Spleen (tissue), 11 donors: Measurements from ENCODE around the gene MRS2. TPM values are rescaled to one million over a fixed set of nuclear protein-coding genes. Genes with fewer than 3 reads are reported as not detected.

Experiments used
- DNase-seq: peaks from one replicate; pipeline ENCODE4 v3.0.0-alpha.2; 2020
- H3K27ac ChIP-seq, 8 donors: fragments of 200-600 bp; sonication (generic) in 7 of 8; 1 replicate in 4 of 8; 2 replicates in 4 of 8; pipeline versions ENCODE4 v1.5.0 to v1.8.0; 2016 to 2021; ENCODE audit warnings: inconsistent platforms in 4 of 8, mild to moderate bottlenecking in 4 of 8, moderate library complexity in 1 of 8
- H3K27me3 ChIP-seq, 7 donors: fragments of 200-600 bp; sonication (generic) in 6 of 7; replicated peaks in 1 of 7; 1 replicate in 4 of 7; 2 replicates in 3 of 7; pipeline versions ENCODE4 v1.5.0 to v1.8.0; 2016 to 2021; ENCODE audit warnings: inconsistent platforms in 3 of 7, mild to moderate bottlenecking in 1 of 7
- H3K36me3 ChIP-seq, 6 donors: fragments of 200-600 bp; sonication (generic) in 5 of 6; 1 replicate in 4 of 6; 2 replicates in 2 of 6; pipeline versions ENCODE4 v1.5.0 to v1.8.0; 2016 to 2021; ENCODE audit warnings: inconsistent platforms in 2 of 6
- H3K4me1 ChIP-seq, 6 donors: fragments of 200-600 bp; sonication (generic) in 5 of 6; 1 replicate in 3 of 6; 2 replicates in 3 of 6; pipeline versions ENCODE4 v1.5.0 to v1.8.0; 2016 to 2021; ENCODE audit warnings: inconsistent platforms in 3 of 6
- H3K4me3 ChIP-seq, 8 donors: fragments of 200-600 bp; sonication (generic) in 7 of 8; 1 replicate in 4 of 8; 2 replicates in 4 of 8; pipeline versions ENCODE4 v1.5.0 to v1.8.0; 2016 to 2021; ENCODE audit warnings: inconsistent platforms in 4 of 8, mild to moderate bottlenecking in 4 of 8, moderate library complexity in 2 of 8
- H3K9me3 ChIP-seq, 8 donors: fragments of 200-600 bp; sonication (generic) in 7 of 8; 1 replicate in 4 of 8; 2 replicates in 4 of 8; pipeline versions ENCODE4 v1.5.0 to v1.8.0; 2016 to 2021; ENCODE audit warnings: inconsistent platforms in 4 of 8
- CTCF ChIP-seq, 11 experiments: fragments of 200-600 bp in 7 of 11; fragments of 450-650 bp in 4 of 11; sonication (generic) in 4 of 11; IDR thresholded peaks in 8 of 11; conservative IDR thresholded peaks in 3 of 11; 1 replicate in 7 of 11; 2 replicates in 4 of 11; pipeline versions ENCODE4 v1.4.0 to v1.8.0; 2016 to 2021; ENCODE audit warnings: antibody characterized with exemption in 11 of 11, inconsistent platforms in 4 of 11, mild to moderate bottlenecking in 1 of 11
- POLR2A ChIP-seq, 3 donors: fragments of 450-650 bp; IDR thresholded peaks; one replicate each; pipeline ENCODE4 v1.5.1; 2017; ENCODE audit warnings: antibody characterized with exemption in 3 of 3, mild to moderate bottlenecking in 1 of 3
- POLR2AphosphoS5 ChIP-seq, 3 donors: sonication (generic); formaldehyde crosslinking; IDR thresholded peaks; one replicate each; pipeline ENCODE4 v1.5.1; 2017; ENCODE audit warnings: antibody characterized with exemption in 3 of 3
- WGBS, 5 donors: extraction: QIAGEN DNeasy Blood & Tissue Kit in 3 of 5; methylation state at CpG; one replicate each; pipeline versions ENCODE4 v1.1.5 to v1.1.7; 2013 to 2018; 5-methylcytosine and 5-hydroxymethylcytosine counted together
- intact Hi-C: fragments of 100-400 bp; cut with DNase I; formaldehyde crosslinking; loops from one replicate; pipeline ENCODE4 v1.15.0; 2023; ENCODE audit warnings: low total_unique reads
- polyA plus RNA-seq, 3 donors: library from polyadenylated mRNA; stranded (reverse); fragments of 200-250 nt; gene quantifications; one replicate each; pipeline ENCODE4 v1.2.1, GENCODE V29; 2013
- total RNA-seq, 7 donors: library from RNA; depleted of rRNA in 3 of 7; stranded (reverse); fragments of >200 nt in 3 of 7; fragmentation: NEBNext Ultra II Directional in 4 of 7; extraction: Animal tissue kit (Norgen Biotek cat#: 25700) in 4 of 7; gene quantifications; one replicate each; pipeline versions ENCODE4 v1.1.0 to v1.2.1, GENCODE V29; 2016 to 2021
- donor health status: healthy with polysubstance abuse.
- donor health status: DM: no; HTN: no; CAD: no; lungs with moderate emphysema.
- donor health status: DM: no; HTN: no; CAD: no.
- donor health status: Bipolar disorder and iron deficiency.
- donor health status: healthy.
- donor health status: DM: no; HTN: no; CAD: no.
- donor health status: DM: yes; HTN: yes; CAD: no.

Gene MRS2
- total and polyA plus RNA-seq, 10 donors = 10.0 to 23.7 (median 18.3) TPM

GRCh38 chr6:24356310-24356973 is 46.3 kb upstream of the MRS2 start:
- H3K4me1 ChIP-seq = peaks cover 9 to 24% (median 21%) of the 10 kb centered on the region in 6 donors
- H3K27ac ChIP-seq = no peak overlapping the region
- peaks cover 0 to 32% (median 9%) of the 10 kb centered on the region in 7 donors for H3K27me3 ChIP-seq
- H3K4me3 ChIP-seq = no peak overlapping the region
- TF ChIP-seq POLR2A (IDR thresholded peaks at IDR 0.05) (no peak), POLR2AphosphoS5 (IDR thresholded peaks at IDR 0.05) (no peak), CTCF (IDR thresholded peaks at IDR 0.05 in 8 of 11, conservative IDR thresholded peaks at IDR 0.05 in 3 of 11) (no peak)
- DNase-seq = no peak
- WGBS, 5 donors = 75 to 87% (median 83%) methylated on average over 5 of the region's 5 CpGs
- no peaks in the 10 kb centered on the region for H3K9me3 ChIP-seq
- intact Hi-C loops = no loop called here
- no peaks in the 10 kb centered on the region for H3K36me3 ChIP-seq

- no peak for TF ChIP-seq POLR2AphosphoS5 (IDR thresholded peaks at IDR 0.05)
- TF ChIP-seq POLR2A (IDR thresholded peaks at IDR 0.05) = no peak
- TF ChIP-seq CTCF (IDR thresholded peaks at IDR 0.05 in 8 of 11, conservative IDR thresholded peaks at IDR 0.05 in 3 of 11) = no peak
- no peaks in the 10 kb centered on the region for H3K36me3 ChIP-seq
- peaks cover 0 to 39% (median 12%) of the 10 kb centered on the region in 7 donors for H3K27me3 ChIP-seq
- H3K9me3 ChIP-seq = no peaks in the 10 kb centered on the region
- peak; percentile 78 for DNase-seq
- peaks cover 9 to 24% (median 21%) of the 10 kb centered on the region in 6 donors for H3K4me1 ChIP-seq
- intact Hi-C loops = no loop called here
- peak within 1 kb of the TSS; percentile 9 to 63 (median 24) for H3K4me3 ChIP-seq
- no peak within 1 kb of the TSS for H3K27ac ChIP-seq
- 10 to 27% (median 12%) methylated on average over 43 to 61 of the region's 61 CpGs for WGBS, 5 donors
These were observed 45.2 kb upstream of the MRS2 start, which contains the start of gene DCDC2 for GRCh38 chr6:24357336-24358218. Gene DCDC2, minus strand, starts transcription at chr6:24358059. Its CDS starts 309 bp downstream, at chr6:24357750.

GRCh38 chr6:24358219-24358821 is 44.4 kb upstream of the MRS2 start:
- Histone ChIP-seq H3K27me3 (peaks cover 0 to 46% (median 14%) of the 10 kb centered on the region in 7 donors), H3K9me3 (no peaks in the 10 kb centered on the region), H3K27ac (no peak overlapping the region), H3K36me3 (no peaks in the 10 kb centered on the region), H3K4me1 (peaks cover 9 to 24% (median 21%) of the 10 kb centered on the region in 6 donors), H3K4me3 (peak overlapping the region in 6 of 8 donors; percentile 17 to 63 (median 26))
- no peak for DNase-seq
- 49 to 64% (median 58%) methylated on average over 10 to 12 of the region's 12 CpGs for whole genome bisulfite sequencing, 5 donors
- TF ChIP-seq POLR2AphosphoS5 (IDR thresholded peaks at IDR 0.05) = no peak
- TF ChIP-seq POLR2A (IDR thresholded peaks at IDR 0.05) = no peak
- TF ChIP-seq CTCF (IDR thresholded peaks at IDR 0.05 in 8 of 11, conservative IDR thresholded peaks at IDR 0.05 in 3 of 11) = no peak
- intact Hi-C loops = no loop called here
